ENCODE measurements around the gene MAP6. TPM values are rescaled to one million over a fixed set of nuclear protein-coding genes. Genes with fewer than 3 reads are reported as not detected.

MAP6 gene
- total and polyA plus RNA-seq, 2 of the 13 experiments (the other 11 are each of a cell fraction or from before 2014, with no cell fraction given), result 0.04 TPM; not detected in 1

DNA sequence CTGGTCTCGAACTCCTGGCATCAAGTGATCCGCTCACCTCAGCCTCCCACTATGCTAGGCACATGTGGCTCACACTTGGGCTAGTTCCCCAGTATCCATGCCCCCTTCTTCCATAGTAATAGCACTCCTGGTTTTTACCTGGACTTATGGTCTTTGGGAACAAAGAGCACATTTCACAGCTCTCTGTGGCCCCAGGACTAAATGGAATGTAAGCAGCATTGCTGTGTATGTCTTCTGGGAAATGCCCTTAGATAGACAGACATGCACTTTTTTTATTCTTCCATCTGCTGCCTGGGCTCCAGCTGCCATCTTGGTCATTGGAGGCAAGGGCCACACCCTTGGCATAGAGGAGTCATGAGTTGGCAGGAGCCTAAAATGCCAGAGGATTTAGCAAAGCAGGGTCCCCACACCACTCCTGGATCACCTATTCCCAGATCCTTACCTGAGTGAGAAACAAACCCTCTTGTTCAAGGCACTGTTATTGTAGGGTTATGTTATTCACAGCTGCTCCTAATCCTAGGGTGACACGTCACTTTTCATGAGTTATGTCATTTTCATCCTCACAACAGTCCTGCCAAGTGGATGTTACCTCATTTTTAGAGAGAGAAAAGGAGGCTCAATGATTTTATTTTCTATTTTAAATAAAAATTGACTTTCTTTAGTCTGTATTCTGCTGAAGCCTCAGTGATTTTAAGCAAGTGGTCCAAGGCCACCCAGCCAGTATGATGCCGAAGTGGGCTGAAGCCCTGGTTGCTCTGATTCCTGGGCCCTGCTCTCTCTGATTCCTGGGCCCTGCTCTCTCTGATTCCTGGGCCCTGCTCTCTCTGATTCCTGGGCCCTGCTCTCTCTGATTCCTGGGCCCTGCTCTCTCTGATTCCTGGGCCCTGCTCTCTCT lies 127.4 kb downstream of the MAP6 start (continued):
- TF ChIP-seq, protein P1, sequence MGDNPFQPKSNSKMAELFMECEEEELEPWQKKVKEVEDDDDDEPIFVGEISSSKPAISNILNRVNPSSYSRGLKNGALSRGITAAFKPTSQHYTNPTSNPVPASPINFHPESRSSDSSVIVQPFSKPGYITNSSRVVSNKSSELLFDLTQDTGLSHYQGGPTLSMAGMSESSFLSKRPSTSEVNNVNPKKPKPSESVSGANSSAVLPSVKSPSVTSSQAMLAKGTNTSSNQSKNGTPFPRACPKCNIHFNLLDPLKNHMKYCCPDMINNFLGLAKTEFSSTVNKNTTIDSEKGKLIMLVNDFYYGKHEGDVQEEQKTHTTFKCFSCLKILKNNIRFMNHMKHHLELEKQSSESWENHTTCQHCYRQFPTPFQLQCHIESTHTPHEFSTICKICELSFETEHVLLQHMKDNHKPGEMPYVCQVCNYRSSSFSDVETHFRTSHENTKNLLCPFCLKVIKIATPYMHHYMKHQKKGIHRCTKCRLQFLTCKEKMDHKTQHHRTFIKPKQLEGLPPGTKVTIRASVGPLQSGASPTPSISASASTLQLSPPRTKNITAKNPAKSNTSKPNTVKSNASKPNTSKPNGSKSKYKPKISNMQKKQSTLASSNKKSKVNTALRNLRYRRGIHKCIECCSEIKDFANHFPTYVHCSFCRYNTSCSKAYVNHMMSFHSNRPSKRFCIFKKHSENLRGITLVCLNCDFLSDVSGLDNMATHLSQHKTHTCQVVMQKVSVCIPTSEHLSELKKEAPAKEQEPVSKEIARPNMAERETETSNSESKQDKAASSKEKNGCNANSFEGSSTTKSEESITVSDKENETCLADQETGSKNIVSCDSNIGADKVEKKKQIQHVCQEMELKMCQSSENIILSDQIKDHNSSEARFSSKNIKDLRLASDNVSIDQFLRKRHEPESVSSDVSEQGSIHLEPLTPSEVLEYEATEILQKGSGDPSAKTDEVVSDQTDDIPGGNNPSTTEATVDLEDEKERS (CRISPR knock-in tag; IDR thresholded peaks at IDR 0.05), result no peak
- TF ChIP-seq GABPA (IDR thresholded peaks at IDR 0.05; ENCODE audit: low read depth, low read length) (no peak), GABPA (CRISPR knock-in tag; IDR thresholded peaks at IDR 0.05; ENCODE audit: low read depth) (no peak), TEAD3 (CRISPR knock-in tag; optimal IDR thresholded peaks at IDR 0.05; ENCODE audit: borderline replicate concordance) (peak; percentile 59), ZFP36L1 (CRISPR knock-in tag; IDR thresholded peaks at IDR 0.05) (no peak), RCOR2 (CRISPR knock-in tag; IDR thresholded peaks at IDR 0.05) (no peak), ZNF558 (CRISPR knock-in tag; IDR thresholded peaks at IDR 0.05; ENCODE audit: borderline replicate concordance) (no peak)
- TF ChIP-seq, protein P2, sequence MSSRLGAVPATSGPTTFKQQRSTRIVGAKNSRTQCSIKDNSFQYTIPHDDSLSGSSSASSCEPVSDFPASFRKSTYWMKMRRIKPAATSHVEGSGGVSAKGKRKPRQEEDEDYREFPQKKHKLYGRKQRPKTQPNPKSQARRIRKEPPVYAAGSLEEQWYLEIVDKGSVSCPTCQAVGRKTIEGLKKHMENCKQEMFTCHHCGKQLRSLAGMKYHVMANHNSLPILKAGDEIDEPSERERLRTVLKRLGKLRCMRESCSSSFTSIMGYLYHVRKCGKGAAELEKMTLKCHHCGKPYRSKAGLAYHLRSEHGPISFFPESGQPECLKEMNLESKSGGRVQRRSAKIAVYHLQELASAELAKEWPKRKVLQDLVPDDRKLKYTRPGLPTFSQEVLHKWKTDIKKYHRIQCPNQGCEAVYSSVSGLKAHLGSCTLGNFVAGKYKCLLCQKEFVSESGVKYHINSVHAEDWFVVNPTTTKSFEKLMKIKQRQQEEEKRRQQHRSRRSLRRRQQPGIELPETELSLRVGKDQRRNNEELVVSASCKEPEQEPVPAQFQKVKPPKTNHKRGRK (CRISPR knock-in tag; IDR thresholded peaks at IDR 0.05), result no peak
